ENCODE data around the gene CPED1.
"Not testable (repeated sequence)": the region's sequence is repeated elsewhere in the genome, so short reads cannot be mapped to it uniquely, and the experiment has no call there.

The CPED1 gene

DNA sequence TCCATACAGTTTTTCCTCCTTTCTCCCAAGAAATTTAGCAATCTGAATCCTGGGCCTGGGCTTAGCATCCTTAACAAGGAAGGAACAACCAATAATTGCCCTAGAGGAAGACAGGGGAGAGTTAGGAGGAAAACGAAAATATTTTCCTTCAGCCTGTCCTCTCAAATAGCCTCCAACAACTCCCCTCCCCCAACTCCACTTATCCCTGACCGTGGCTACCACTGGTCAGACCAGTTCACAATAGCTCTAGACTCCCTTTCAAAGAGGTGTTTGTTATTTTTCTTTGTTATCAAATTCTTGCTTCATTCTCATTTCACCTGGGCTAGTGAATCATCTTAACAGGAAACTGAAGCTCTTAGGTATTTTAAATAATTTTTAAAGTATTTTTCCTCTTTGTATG lies 114.1 kb downstream of the CPED1 start:
- no peak for DNase-seq

DNA sequence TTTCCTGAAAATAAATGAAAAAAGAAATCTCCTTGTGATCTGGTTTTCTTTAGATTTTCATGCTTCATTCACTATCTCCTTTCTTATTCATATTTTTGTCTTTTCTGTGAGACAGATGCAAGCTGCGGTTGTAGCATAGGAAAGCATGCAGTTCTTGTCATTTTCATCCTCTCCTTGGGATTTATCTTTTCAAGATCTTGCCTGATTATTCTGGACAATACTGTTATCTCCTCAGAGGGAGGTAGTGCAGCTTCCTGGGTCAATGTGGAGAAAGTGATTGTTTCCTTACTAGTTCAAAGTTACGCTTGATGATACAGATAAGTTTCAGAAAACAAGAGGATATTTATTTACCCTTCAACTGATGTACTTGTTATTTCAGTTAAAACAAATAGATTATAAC lies 114.6 kb downstream of the CPED1 start:
- no peak for DNase-seq

DNA sequence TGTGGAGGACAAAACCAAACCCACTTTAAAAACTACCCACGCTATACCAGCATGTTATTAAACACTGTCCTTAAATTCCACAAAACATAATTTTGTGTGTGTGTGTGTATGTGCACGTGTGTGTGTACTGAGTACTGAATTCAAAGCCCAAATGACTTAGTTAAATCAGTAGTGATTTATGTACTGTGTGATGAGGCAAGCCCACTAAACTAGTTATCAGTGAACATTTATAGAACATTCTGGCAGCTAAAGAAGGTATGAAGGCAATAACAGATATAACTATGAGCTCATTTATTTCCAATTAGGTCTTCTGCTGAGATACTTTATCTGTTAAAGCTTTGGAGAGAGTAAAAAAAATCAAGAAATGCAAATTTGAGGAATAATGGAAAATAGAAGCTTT lies 115.1 kb downstream of the CPED1 start:
- no peak for DNase-seq

DNA sequence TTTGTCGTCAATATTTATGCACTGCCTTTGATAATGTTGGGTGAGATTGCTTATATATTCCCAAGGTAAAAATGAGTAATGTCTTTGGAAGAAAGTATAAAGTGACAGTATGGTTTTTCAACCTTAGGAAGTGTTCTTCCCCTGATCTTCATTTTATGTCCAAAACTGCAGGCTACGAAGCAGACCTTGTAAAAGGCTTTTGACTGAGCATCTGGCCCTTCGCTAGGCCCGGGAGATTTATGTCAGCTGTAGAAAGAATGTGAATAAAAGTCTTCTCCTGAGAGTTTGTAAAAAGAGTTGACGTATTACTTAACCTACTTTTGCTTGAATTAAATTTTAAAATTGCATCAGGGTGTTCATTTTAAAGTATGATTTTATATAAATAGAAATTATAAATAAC lies 116.8 kb downstream of the CPED1 start:
- DNase-seq, result no peak

DNA sequence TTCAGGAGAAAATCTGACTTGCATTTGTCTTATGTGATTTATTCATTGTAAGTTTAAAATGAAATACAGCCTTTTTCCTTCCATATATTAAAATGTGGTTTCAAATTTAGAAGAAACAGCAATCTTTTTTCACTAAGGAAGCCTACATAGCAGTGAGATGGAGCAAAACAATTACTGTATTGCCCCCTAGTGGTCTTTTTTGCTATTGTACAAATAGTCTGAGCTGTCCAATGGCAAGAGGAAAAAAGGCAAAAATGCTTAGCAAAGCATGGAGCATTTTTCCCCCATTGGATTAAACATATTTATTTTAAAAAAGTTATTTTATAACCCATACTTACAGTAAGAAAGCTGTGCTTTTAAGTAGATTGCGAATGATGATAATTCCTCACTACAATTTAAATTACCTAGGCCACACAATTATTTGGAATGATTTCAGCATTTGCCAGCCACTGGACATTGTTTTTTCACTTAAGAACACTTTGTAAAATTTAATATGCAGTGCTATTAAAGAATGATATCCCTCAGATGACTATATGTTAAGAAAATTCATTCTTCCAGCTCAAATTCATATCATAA lies 119.5 kb downstream of the CPED1 start:
- no peak for DNase-seq

DNA sequence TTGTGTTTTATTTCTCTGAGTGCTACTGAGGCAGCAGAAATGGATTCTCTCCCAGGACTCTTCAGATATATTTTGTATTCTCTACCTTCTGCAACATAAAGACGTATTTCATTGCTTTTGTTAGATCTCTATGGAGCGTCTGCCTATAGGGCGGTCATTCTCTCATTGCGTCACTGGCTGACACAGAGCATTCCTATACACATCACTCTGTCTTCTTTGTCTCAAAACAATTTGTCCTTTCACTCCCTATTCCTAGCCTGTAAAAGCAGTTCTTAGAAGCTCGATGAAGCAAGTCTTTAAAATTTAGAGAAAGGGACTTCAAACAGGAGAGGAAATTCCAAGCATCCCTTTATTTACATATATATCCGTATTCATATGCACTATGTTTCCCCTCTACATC lies 120.6 kb downstream of the CPED1 start:
- DNase-seq, result no peak

DNA sequence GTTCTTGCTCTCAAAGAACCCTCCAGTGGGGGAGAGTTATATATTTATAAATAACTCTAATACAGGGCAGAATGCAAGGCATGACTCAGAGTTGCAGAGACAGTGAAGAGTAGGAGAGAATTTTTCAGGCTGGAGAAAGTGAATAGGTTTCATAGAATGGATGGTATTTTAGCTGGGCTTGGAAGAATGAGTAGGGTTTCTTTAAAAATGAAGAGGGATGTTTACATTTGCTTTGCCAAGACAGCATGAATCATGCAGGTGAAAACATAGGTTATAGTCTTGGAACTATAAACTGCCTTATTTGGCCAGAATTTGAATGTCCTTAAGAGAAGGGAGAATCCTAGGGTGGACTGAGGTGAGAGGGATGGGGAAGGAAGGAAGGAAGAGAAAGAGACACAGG lies 124.8 kb downstream of the CPED1 start:
- no peak for DNase-seq

DNA sequence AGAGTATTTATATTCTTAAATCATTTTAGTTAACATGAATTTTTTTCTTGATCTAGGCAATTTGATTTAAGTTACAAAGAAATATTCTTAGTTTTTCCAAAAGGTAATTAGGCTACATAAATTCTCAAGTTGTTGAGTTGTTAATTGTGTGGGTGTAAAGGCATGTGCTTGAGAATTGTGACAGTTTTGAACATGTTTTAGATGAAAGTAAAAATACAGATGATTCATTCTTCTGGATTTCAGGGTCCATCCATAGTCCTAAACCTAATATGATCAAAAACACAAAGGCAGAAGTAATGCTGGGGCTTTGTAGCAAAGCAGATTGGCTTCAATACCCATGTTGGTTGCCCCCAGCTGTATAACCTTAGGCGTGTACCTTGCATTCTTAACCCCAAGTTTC lies 127.9 kb downstream of the CPED1 start:
- no peak for DNase-seq

DNA sequence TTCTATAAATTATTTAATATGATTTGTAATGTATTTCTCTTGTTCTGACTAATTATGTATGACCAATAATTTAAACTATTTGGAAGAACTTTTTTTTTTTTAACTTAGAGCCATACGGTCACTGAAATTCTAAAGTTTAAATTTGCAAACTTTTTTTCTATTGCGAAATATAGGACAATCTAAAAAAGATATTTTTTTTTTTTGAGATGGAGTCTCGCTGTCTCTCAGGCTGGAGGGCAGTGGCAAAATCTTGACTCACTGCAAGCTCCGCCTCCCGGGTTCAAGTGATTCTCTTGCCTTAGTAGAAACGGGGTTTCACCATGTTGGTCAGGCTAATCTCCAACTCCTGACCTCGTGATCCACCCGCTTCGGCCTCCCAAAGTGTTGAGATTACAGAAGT lies 130.5 kb downstream of the CPED1 start:
- no peak for DNase-seq

DNA sequence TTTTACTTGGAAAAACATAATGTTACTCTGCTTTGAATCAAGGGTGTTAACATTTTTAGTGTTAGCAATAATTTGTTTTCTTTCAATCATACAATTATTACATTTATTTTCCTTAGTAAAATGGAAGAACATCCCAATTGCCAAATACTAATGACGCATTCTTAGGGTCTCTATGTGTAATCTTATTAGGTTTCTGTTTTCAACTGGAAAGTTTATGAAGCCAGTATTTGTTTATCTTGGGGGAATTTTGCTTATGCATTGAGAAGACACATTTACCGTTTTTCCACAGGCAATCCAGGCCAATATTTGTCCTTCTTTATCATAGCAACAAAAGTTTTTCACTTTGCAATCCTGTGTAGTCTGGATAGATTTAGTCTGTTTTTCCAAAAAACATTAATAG lies 134.5 kb downstream of the CPED1 start:
- DNase-seq, result no peak

DNA sequence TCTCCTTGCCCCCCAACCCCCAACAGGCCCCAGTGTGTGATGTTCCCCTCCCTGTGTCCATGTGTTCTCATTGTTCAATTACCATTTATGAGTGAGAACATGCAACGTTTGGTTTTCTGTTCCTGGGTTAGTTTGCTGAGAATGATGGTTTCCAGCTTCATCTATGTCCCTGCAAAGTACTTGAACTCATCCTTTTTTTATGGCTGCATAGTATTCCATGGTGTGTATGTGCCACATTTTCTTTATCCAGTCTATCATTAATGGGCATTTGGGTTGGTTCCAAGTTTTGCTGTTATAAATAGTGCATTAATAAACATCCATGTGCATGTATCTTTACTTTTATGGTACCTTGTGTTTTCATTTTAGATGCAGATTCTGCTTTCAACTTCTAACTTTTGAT lies 136.9 kb downstream of the CPED1 start:
- not testable (repeated sequence) for DNase-seq

DNA sequence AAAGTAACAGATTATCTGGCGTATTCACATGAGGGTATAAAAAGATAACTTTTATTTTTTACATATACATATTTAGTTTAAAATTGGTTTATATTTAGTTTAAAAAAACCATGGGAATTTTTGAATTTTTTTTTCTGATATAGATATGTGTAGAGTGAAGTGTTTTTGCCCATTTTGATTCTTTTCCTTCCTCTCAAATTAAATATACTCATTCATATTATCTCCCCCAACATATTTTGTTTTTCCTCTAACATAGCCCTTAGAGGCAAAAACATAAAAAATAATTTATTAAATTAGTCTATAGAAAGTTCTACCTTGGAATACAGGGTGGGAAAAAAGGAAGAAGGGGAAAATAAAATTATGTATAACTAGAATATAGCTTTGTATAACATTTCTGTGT lies 137.7 kb downstream of the CPED1 start:
- no peak for DNase-seq

DNA sequence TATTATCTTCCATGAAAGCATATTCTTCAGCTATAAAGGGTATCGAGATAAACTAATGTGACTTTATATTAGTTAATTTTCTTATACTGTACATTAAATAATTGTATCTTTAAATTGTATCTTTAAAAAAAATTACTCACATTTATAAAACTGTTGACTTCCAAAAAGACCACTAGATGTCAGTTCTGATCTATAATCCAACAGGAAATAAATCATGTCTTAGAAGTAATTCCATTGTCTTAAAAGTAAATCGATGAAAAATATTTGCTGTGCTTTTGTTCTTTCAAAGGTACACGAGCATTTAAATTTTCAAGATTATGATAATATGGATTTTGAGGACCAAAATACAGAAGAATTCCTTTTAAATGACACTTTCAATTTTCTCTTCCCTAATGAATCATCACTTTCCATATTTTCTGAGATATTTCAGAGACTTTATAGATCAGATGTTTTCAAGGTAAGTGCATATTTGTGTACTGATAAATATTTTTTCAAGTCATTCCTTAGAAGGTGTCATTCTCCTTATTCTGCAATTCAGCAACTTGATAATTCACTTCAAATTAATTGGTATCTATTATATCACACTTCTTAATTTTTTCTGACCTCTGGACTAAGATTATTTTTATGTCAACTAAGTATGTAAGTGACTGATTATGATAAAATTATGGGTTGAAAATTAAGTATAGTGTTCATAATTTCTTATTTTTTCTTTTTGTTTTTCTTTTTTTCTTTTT lies 138.5 kb downstream of the CPED1 start:
- no peak for DNase-seq

DNA sequence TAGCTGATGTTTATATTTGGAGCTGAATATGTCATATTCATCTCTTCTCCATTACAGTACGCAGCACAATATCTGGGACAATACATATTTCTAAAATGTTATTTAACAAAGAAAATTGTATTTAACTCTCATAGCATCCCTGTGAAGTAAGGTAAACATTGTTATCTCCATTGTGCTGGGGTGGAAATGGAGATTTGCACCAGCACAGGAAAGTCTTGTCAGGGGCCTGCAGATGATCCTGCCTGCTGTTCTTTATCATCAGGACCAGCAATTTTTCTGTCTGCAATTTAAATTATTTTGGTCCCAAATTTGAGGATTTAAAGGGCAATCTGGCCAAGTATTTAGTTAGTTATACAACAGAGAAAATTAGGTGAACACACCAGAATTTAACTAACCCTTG lies 144.4 kb downstream of the CPED1 start:
- DNase-seq, result no peak

DNA sequence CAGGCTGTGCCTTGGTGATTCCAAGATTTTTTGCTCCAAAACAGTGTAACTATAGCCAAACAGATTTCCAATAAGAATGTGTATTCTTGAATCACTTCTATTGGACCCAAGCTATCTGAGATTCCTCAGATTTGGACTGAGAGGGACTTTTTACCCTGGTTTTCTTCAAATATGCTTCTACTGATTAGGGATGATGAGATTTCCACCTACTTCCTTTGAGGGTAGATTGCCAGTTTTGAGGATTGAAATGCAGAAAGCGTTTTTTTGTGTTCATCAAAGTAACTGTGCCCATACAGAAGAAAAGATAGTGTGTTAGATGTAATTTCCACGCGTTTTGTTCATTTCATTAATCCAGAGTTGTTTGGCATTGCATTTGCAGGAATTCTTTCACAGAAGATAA lies 144.9 kb downstream of the CPED1 start:
- no peak for DNase-seq

DNA sequence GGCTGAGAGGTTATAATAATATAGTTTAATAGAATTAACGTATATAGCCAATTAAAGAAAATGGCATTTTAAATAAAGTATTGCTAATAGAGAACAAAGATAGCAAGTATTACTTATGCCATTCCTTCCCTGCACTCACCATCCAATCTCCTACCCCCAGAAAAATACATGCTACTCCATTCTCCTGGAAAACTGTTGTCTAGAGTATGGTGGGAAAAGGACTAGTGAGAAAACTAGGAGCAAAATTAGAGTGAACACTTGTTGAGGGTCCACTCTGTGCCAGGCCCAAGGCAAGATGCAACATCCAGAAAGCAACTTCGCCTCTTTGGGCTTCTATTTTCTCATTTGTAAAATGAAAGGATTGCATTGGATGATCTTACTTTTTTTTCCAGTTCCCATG lies 149.1 kb downstream of the CPED1 start:
- no peak for DNase-seq

DNA sequence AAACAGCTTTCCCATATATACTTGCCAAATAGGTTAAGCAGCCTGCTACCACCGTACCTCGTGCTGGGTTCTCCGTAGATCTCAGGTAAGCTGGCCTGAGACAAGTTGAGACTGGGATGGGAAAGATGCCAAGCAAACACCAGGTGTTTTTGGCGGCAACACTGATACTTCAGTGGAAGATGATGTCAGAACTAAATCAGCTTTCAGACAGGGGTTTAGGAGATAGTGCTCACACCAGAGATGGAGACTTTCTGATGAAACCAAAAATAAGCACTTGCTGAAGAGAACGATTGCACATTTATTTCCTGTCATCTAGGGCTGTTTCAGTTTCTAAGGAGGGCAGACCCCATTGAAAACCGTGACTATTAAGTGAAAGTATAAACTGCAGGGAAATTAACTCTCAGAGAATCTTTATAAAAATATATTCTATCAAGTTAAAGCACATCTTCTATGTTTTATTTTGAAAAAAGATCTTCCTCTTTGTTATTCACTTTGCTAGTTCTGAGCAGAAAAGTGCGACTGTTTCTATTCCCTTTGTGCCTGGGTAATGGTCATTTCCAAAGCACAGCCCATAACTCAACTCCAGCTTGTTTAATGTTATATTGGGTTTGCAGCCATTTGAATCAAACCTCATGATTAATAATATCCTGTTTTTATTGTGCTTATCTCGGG lies 149.9 kb downstream of the CPED1 start:
- DNase-seq, result no peak

DNA sequence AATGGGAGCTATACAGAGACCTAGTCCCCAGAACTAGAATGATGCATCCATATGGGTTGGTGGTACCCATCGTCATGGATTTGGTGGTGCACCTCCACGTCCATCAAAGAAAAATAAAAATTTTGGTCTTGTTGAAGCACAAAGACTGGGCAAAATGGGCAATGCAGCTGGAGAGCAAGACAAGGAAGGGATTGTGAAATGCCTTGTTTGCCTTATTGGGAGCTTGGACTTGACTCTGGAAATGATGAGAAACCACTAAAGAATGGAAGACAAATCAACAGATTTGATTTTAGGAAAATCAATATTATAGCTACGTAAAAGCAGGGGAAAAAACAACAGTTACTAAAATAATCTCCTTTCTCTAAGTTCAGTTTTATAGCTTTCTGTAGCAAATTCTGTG lies 150.9 kb downstream of the CPED1 start:
- DNase-seq, result no peak

DNA sequence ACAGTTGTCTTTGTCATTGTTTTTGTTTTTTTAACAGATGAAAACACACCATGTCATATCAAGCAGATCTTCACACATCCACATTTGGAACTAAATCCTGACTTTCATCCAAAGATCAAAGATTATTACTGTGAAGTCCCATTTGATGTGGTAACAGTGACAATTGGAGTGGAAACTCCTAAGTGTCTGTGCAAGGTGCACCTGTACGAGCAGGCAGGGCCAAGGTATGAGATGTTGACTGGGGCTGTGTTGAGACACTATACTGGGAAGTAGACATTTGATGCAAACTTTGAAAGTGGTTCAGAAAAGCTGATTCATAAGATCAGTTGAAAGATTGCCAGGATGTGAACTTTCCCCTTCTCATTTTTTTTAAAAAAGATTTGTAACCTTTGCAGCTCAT lies 152.3 kb downstream of the CPED1 start:
- no peak for DNase-seq

DNA sequence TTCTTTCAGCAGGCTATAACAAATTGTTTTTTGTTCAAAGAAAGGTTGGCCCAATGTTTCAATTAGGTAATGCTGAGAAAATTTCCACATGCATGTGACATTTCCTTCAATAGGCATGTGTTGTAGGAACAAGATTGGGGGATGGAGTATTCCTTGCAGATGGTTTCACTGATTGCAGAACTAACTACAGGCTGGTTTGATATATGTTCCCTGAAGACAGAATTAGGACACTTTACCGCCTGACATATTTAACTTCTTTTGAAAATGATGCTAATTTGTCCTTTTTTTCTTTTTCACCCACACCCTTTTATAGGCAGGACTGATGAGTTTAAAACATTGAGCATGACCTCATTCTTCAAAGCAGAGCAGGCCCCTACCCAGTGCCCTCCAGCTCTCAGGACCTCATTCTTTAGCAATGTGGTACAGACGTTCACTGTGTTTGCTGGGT lies 163.3 kb downstream of the CPED1 start:
- DNase-seq, result no peak

DNA sequence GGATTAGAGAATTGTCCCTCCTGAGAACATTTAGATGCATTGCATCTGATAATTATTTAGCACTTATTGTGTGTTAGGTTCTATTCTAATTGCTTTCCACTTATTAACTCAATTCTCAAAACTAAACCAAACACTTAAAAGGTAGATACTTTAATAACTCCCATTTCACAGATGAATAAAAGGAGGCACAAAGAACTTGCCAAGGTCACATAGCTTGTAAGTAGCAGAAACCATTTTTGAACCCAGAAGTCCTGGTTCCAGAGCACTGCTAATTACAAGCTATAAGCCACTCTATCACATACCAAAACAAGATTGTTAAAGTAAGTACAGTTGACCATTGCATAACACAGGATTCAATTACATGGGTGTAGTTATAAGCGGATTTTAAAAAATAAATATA lies 164.9 kb downstream of the CPED1 start:
- DNase-seq, result no peak

DNA sequence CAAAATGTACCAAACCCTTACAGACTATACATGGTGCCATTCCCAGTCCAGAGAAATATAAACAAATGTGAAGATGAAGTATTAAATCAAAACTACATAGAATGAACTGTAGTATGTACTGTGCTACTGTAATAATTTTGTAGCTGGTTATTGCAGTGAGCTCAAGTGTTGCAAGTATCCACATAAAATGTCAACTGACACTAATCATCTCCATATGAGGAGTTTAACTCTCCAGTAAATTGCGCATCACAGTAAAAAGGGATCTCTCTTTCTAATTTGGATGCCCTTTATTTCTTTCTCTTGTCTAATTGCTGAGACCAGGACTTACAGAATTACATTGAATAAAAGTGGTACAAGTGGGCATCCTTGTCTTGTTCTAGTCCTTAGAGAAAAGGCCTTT lies 165.5 kb downstream of the CPED1 start:
- DNase-seq, result no peak

DNA sequence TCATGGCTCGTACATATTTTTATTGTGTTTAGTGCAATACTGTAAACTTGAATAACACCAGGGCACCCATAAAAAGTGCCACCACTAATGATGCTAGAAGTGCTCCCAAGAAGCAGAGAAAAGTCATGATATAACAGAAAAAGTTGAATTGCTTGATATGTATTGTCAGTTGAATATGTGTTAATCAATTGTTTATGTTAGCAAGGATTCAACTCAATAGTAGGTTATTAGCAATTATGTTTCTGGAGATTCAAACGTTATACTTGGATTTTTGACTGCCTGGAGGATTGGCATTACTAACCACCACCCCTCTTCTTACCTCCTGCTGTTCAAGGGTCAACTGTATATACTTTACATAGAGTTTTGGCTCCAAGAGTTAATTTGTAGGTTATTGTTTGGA lies 168.3 kb downstream of the CPED1 start:
- no peak for DNase-seq

DNA sequence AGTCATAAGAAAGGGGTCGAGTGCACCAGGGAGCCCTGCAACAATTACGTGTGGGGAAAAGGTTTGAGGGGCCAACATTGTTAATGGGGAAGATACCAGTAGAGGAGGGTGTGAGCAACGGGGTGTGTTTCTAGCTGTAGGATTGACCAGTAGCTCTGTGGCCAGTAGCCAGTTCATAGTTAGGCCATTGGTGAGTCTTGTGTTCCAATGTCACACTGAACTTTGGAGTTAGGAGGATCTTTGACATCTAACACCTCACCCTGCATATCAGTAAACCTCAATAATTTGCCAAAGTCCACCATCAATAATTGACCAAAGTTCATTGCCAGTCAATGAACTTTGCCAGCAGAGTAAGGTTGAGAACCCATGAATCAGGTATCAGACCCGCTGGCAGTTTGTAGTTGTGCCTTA lies 168.8 kb downstream of the CPED1 start:
- no peak for DNase-seq
